Measurements from ENCODE around the gene TAF15.

TAF15 gene

GRCh38 chr17:35769895-35770486 lies 39.3 kb upstream of the TAF15 start:
- no peak for TF ChIP-seq CTCF (IDR thresholded peaks at IDR 0.05)
- Mint-ChIP-seq H3K27ac (no peak overlapping the region), H3K4me1 (peaks cover 37% of the 10 kb centered on the region), H3K36me3 (ENCODE audit: low read depth) (no peaks in the 10 kb centered on the region), H3K27me3 (ENCODE audit: low read depth, poor library complexity) (peaks cover 29% of the 10 kb centered on the region), H3K9me3 (no peaks in the 10 kb centered on the region), H3K4me3 (no peak overlapping the region)
- no peak for DNase-seq

DNA sequence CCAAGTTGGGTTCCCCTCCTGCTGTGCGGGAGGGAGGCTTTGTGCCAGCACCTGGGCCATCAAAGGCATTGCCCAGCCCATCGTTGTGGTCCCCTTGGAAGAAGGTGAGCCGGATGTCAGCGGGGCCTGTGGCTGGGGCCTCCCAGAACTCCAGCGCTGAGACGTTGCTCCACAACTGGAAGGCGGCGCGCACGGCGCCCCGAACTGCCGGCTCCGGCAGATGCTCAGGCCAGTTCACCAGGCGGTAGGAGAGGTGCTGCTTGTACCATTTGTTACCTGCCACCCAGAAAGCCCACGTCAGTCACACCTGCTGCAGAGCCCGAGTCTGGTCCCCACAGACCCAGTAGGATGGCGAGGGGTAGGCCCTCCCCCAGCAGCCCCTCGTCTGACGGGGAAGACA lies 36.2 kb upstream of the TAF15 start:
- no peak overlapping the region for H3K4me3 Mint-ChIP-seq
- no peaks in the 10 kb centered on the region for H3K9me3 Mint-ChIP-seq
- TF ChIP-seq CTCF (IDR thresholded peaks at IDR 0.05): no peak
- no peak for DNase-seq
- peaks cover 26% of the 10 kb centered on the region for H3K4me1 Mint-ChIP-seq
- peaks cover 24% of the 10 kb centered on the region for H3K27me3 Mint-ChIP-seq (ENCODE audit: low read depth, poor library complexity)
- no peak overlapping the region for H3K27ac Mint-ChIP-seq
- H3K36me3 Mint-ChIP-seq (ENCODE audit: low read depth): no peaks in the 10 kb centered on the region

- H3K27me3 Mint-ChIP-seq (ENCODE audit: low read depth, poor library complexity): peaks cover 22% of the 10 kb centered on the region
- no peaks in the 10 kb centered on the region for H3K9me3 Mint-ChIP-seq
- H3K4me3 Mint-ChIP-seq: no peak overlapping the region
- no peak for DNase-seq
- peak overlapping the region; percentile 3 for H3K27ac Mint-ChIP-seq
- no peaks in the 10 kb centered on the region for H3K36me3 Mint-ChIP-seq (ENCODE audit: low read depth)
- TF ChIP-seq CTCF (IDR thresholded peaks at IDR 0.05): no peak
- peaks cover 26% of the 10 kb centered on the region for H3K4me1 Mint-ChIP-seq
These were observed 35.4 kb upstream of the TAF15 start for GRCh38 chr17:35773679-35774425.

- Mint-ChIP-seq H3K9me3 (no peaks in the 10 kb centered on the region), H3K27me3 (ENCODE audit: low read depth, poor library complexity) (peaks cover 25% of the 10 kb centered on the region), H3K36me3 (ENCODE audit: low read depth) (no peaks in the 10 kb centered on the region), H3K4me1 (peaks cover 26% of the 10 kb centered on the region), H3K27ac (peak overlapping the region; percentile 50), H3K4me3 (no peak overlapping the region)
- TF ChIP-seq CTCF (IDR thresholded peaks at IDR 0.05): no peak
- DNase-seq: no peak
These were observed 34.8 kb upstream of the TAF15 start for GRCh38 chr17:35774499-35774898.

DNA sequence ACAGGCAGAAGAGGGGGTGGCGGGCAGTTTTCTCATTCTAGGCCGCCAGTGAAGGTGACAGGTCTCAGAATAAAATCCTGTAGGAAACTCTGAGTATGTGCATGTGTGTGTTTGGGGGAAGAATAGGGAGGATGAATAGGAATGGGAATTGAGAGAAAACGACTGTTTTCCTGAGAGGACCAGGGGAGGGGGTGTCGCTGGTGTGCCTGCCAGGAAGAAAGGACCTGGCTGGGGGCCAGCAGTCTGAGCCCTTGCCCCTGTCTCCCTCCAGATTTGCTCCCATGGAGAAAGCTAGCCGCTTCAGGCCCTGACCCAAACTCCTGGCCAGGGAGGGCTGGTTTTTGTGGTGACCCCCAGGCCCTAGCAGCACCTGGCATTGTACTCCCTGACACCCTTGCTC lies 34.2 kb upstream of the TAF15 start:
- no peak overlapping the region for H3K27ac Mint-ChIP-seq
- no peaks in the 10 kb centered on the region for H3K9me3 Mint-ChIP-seq
- no peak for TF ChIP-seq CTCF (IDR thresholded peaks at IDR 0.05)

GRCh38 chr17:35775583-35775982 lies 33.7 kb upstream of the TAF15 start:
- no peaks in the 10 kb centered on the region for H3K36me3 Mint-ChIP-seq (ENCODE audit: low read depth)
- DNase-seq: no peak
- no peak for TF ChIP-seq CTCF (IDR thresholded peaks at IDR 0.05)
- H3K4me1 Mint-ChIP-seq: peaks cover 26% of the 10 kb centered on the region
- no peak overlapping the region for H3K4me3 Mint-ChIP-seq
- H3K27ac Mint-ChIP-seq: no peak overlapping the region
- peaks cover 24% of the 10 kb centered on the region for H3K27me3 Mint-ChIP-seq (ENCODE audit: low read depth, poor library complexity)
- no peaks in the 10 kb centered on the region for H3K9me3 Mint-ChIP-seq

More for the DNA sequence above, 34.2 kb upstream of the TAF15 start:
- Mint-ChIP-seq H3K4me3 (no peak overlapping the region), H3K27me3 (ENCODE audit: low read depth, poor library complexity) (peaks cover 28% of the 10 kb centered on the region), H3K36me3 (ENCODE audit: low read depth) (no peaks in the 10 kb centered on the region), H3K4me1 (peaks cover 26% of the 10 kb centered on the region)
- no peak for DNase-seq
